ENCODE results near the gene TGFB2. TPM values are rescaled to one million over a fixed set of nuclear protein-coding genes. Genes with fewer than 3 reads are reported as not detected.

The TGFB2 gene
- polyA plus RNA-seq, 1 experiment, result 4.8 TPM

DNA sequence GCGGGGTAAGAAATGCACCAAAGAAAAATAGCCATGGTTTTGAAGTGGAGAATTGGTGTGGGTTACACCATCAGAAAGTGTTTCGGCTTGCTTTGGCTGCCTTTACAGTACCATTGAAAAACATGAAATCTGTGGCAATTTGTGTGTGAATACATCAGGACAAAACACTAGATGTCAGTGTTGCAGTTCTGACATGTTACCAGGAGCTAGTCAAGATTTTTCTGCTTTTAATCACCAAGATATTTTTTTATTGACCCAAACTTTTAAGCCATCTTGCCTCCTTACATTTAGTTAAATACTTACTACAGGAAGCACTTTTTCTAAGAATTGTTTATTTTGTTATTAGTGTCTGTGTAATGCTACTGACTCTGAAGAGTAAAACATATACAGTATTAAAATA, 45.7 kb upstream of the TGFB2 start:
- ChIA-PET POLR2A (no interaction called here), CTCF (interaction anchor here (0.6 to 2.8 kb wide), 9 partner anchors 9 to 1362 kb away, joined by 3 to 12 read pairs (median 4); partner anchors contain the start of gene TGFB2)
- TF ChIP-seq, protein P1, sequence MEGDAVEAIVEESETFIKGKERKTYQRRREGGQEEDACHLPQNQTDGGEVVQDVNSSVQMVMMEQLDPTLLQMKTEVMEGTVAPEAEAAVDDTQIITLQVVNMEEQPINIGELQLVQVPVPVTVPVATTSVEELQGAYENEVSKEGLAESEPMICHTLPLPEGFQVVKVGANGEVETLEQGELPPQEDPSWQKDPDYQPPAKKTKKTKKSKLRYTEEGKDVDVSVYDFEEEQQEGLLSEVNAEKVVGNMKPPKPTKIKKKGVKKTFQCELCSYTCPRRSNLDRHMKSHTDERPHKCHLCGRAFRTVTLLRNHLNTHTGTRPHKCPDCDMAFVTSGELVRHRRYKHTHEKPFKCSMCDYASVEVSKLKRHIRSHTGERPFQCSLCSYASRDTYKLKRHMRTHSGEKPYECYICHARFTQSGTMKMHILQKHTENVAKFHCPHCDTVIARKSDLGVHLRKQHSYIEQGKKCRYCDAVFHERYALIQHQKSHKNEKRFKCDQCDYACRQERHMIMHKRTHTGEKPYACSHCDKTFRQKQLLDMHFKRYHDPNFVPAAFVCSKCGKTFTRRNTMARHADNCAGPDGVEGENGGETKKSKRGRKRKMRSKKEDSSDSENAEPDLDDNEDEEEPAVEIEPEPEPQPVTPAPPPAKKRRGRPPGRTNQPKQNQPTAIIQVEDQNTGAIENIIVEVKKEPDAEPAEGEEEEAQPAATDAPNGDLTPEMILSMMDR (IDR thresholded peaks at IDR 0.05; ENCODE audit: insufficient read depth, low read depth, low read length), result peak; percentile 63
- peak; percentile 17 for DNase-seq (ENCODE audit: low read depth)
- Histone ChIP-seq H3K4me3 (ENCODE audit: low read depth, low read length) (no peak overlapping the region), H3K27me3 (ENCODE audit: control insufficient read depth, insufficient read depth, low read length) (no peaks in the 10 kb centered on the region), H3K36me3 (ENCODE audit: control insufficient read depth, insufficient read depth, low read length) (no peaks in the 10 kb centered on the region; the same call in 1 of the 2 replicates)

DNA sequence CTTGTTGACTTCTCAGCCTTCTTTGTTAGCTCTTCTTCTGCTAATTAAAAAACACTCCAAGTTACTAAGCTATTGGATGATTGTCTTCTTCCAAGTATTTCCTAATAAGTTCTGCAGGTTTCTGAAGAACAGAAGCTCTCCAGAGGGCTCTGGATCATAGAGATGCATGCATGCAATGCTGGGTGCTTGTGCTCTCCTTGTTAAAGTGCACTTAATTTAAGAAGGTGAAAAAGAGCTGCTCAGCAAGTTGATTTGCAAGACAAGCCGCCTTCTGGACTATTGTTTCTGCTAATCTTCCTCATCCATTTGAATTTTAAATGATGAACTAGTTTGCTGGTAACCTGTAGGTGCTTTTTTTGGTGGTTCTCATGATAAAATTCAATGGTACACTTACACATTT, 43.9 kb upstream of the TGFB2 start:
- no peaks in the 10 kb centered on the region for H3K27me3 ChIP-seq (ENCODE audit: control insufficient read depth, insufficient read depth, low read length)
- CTCF ChIA-PET, result interaction anchor here (0.8 to 1.6 kb wide), 3 partner anchors 11 to 256 kb away, joined by 3 to 4 read pairs (median 3); no protein-coding TSS in a partner anchor
- no peaks in the 10 kb centered on the region; the same call in 1 of the 2 replicates for H3K36me3 ChIP-seq (ENCODE audit: control insufficient read depth, insufficient read depth, low read length)
- DNase-seq (ENCODE audit: low read depth), result no peak
- H3K4me3 ChIP-seq (ENCODE audit: low read depth, low read length), result no peak overlapping the region
- TF ChIP-seq, protein P1 (IDR thresholded peaks at IDR 0.05; ENCODE audit: insufficient read depth, low read depth, low read length), result no peak
- POLR2A ChIA-PET, result no interaction called here

DNA sequence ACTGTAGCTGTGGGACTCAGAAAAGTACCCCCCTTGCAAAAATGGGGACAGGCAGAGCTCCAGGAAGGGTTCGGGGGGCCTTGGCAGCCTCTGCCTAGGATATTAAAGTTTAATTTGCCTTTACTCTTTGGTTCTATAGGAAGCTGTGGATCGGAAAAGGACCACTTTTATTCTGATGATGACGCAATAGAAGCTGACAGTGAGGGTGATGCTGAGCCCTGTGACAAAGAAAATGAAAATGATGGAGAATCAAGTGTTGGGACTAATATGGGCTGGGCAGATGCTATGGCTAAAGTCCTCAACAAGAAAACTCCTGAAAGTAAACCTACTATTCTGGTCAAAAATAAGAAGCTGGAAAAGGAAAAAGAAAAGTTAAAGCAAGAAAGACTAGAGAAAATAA, 43.0 kb upstream of the TGFB2 start:
- CTCF ChIA-PET, result interaction anchor here (1.0 to 1.4 kb wide), 3 partner anchors 10 to 244 kb away, joined by 3 to 4 read pairs (median 3); partner anchors contain the start of gene RRP15
- no peak for DNase-seq (ENCODE audit: low read depth)
- TF ChIP-seq, protein P1 (IDR thresholded peaks at IDR 0.05; ENCODE audit: insufficient read depth, low read depth, low read length), result no peak
- Histone ChIP-seq H3K4me3 (ENCODE audit: low read depth, low read length) (no peak overlapping the region), H3K36me3 (ENCODE audit: control insufficient read depth, insufficient read depth, low read length) (no peaks in the 10 kb centered on the region; the same call in 1 of the 2 replicates), H3K27me3 (ENCODE audit: control insufficient read depth, insufficient read depth, low read length) (no peaks in the 10 kb centered on the region)
- POLR2A ChIA-PET, result no interaction called here

DNA sequence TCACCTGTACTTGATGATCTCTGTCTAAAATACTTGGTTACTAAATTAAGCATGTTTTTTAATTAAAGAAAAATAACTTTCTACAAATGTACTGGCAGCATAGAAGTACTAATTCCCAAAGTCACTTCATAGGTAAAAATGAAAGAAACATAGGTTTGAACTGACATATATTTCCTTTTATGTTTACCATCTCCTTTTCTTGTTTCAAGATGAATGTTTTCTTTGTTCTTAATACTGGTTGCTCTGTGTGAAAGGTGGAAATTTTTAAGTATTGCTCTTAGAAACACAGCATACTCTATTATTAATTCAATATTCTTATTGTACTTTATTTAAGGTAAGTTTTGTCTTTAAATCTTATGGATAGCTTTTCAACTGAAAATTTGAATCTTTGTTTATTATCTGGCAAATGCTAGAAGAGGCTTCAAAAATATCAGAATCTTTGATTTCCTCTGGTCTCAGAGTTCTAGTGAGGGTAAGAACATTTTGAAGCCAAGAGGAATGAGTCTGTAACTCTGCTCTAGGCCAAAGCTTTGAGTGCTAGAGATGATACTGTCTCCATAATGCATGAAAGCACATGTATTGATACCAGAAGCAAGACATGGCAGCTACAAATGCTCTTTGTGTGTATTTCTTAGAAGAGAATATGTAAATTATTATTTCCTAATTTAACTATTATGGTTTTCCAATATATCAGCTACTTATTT, 41.8 kb upstream of the TGFB2 start:
- Histone ChIP-seq H3K4me3 (ENCODE audit: low read depth, low read length) (no peak overlapping the region), H3K36me3 (ENCODE audit: control insufficient read depth, insufficient read depth, low read length) (peaks cover 1% of the 10 kb centered on the region), H3K27me3 (ENCODE audit: control insufficient read depth, insufficient read depth, low read length) (no peaks in the 10 kb centered on the region)
- no peak for DNase-seq (ENCODE audit: low read depth)
- ChIA-PET POLR2A (interaction anchor here (0.5 kb wide), 1 partner anchor 1839 kb away, joined by 3 read pairs; no protein-coding TSS in a partner anchor), CTCF (no interaction called here)
- TF ChIP-seq, protein P1 (IDR thresholded peaks at IDR 0.05; ENCODE audit: insufficient read depth, low read depth, low read length), result no peak

DNA sequence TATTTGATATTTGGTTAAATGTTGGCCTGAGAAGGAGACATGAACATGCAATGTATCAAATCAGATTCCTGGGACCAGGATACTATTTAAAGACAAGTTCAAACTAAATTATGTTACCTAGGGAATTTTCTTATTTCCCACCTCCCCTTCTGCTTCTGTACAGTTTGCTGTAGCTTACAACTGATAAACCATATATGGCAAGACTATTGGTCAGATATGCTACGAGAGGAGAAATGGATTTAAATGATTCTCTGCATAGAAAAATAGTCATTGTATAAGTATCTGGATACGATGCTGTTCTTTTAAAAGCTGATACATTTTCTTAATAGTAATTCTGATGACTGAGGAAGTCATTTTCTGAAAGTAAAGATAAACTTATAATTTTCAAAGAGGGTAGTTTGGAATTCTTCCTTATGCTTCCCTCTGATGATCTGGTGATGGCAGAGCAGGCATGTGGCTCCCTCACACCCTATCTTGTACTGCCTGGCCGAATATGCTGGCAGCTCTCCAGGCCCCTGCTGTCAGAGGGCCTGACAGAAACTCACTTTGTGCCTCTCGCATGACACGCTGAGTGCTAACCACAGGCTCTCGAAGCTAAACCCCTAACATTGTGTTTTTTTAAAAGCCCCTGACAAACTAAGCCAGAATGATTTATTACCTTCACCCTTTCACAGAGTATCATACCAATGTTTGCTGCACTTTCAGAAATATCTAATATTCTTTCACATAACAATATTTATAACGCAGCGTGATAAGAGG, 40.7 kb upstream of the TGFB2 start:
- CTCF ChIA-PET, result no interaction called here
- POLR2A ChIA-PET, result no interaction called here
- TF ChIP-seq, protein P1 (IDR thresholded peaks at IDR 0.05; ENCODE audit: insufficient read depth, low read depth, low read length), result no peak
- H3K36me3 ChIP-seq (ENCODE audit: control insufficient read depth, insufficient read depth, low read length), result peaks cover 1% of the 10 kb centered on the region
- DNase-seq (ENCODE audit: low read depth), result no peak
- no peak overlapping the region for H3K4me3 ChIP-seq (ENCODE audit: low read depth, low read length)
- no peaks in the 10 kb centered on the region for H3K27me3 ChIP-seq (ENCODE audit: control insufficient read depth, insufficient read depth, low read length)

Measured in BJ (cell line).